ENCODE data around the gene SCN10A. TPM values are rescaled to one million over a fixed set of nuclear protein-coding genes. Genes with fewer than 3 reads are reported as not detected.

Gene SCN10A
- total RNA-seq, 1 experiment from 2014 or later = not detected

- Mint-ChIP-seq H3K9me3 (ENCODE audit: unreplicated experiment) (no peaks in the 10 kb centered on the region), H3K27me3 (ENCODE audit: insufficient read depth, unreplicated experiment) (peaks cover 7% of the 10 kb centered on the region), H3K27ac (ENCODE audit: unreplicated experiment) (no peak overlapping the region), H3K4me3 (ENCODE audit: unreplicated experiment) (no peak overlapping the region), H3K4me1 (ENCODE audit: low read depth, unreplicated experiment) (no peaks in the 10 kb centered on the region), H3K36me3 (ENCODE audit: insufficient read depth, unreplicated experiment) (no peaks in the 10 kb centered on the region)
- ChIA-PET CTCF (interaction anchor here (0.6 kb wide), 1 partner anchor 303 kb away, joined by 8 read pairs; no protein-coding TSS in a partner anchor), POLR2A (no interaction called here)
- Histone ChIP-seq H3K9me3 (no peaks in the 10 kb centered on the region), H3K27me3 (replicated peaks; ENCODE audit: control insufficient read depth, insufficient read depth, low read length) (no peaks in the 10 kb centered on the region; the same call in none of the 2 replicates), H3K36me3 (ENCODE audit: control insufficient read depth, insufficient read depth, low read length) (no peaks in the 10 kb centered on the region), H3K4me3 (ENCODE audit: low read depth, low read length) (no peak overlapping the region), H3K4me1 (no peaks in the 10 kb centered on the region)
- TF ChIP-seq, protein P1, sequence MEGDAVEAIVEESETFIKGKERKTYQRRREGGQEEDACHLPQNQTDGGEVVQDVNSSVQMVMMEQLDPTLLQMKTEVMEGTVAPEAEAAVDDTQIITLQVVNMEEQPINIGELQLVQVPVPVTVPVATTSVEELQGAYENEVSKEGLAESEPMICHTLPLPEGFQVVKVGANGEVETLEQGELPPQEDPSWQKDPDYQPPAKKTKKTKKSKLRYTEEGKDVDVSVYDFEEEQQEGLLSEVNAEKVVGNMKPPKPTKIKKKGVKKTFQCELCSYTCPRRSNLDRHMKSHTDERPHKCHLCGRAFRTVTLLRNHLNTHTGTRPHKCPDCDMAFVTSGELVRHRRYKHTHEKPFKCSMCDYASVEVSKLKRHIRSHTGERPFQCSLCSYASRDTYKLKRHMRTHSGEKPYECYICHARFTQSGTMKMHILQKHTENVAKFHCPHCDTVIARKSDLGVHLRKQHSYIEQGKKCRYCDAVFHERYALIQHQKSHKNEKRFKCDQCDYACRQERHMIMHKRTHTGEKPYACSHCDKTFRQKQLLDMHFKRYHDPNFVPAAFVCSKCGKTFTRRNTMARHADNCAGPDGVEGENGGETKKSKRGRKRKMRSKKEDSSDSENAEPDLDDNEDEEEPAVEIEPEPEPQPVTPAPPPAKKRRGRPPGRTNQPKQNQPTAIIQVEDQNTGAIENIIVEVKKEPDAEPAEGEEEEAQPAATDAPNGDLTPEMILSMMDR (IDR thresholded peaks at IDR 0.05; ENCODE audit: insufficient read depth in 1 of 2, low read depth in 1 of 2, low read length in 1 of 2, severe bottlenecking in 1 of 2, unreplicated experiment in 1 of 2) = no peak
- DNase-seq = no peak
- no TSS peak for BruUV-seq (replicated peaks)
- intact Hi-C loops (cut with micrococcal nuclease; ENCODE audit: unreplicated experiment) = no loop called here
Measured at GRCh38 chr3:38706961-38707360, 109.1 kb downstream of the SCN10A start.

DNA sequence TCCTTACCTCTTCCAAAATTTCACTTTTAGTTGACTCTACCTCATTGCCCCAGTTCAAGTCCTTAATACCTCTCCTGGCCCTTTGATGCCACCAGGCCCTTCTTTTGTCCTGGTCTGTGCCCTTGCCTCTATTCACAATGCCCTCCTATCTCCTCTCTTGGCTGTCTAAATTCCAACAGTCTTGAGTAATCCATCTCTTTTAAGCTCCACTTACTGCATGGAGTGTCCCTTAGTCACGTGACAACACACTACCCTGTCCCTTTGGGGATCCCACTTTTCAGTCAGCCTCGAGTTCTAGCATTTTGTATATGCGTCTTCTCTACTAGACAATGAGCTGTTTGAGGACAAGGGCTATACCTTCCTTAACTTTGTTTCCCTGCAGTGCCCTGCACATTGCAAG, 113.8 kb downstream of the SCN10A start:
- Mint-ChIP-seq H3K27me3 (ENCODE audit: insufficient read depth, unreplicated experiment) (peaks cover 11% of the 10 kb centered on the region), H3K4me3 (ENCODE audit: unreplicated experiment) (no peak overlapping the region), H3K36me3 (ENCODE audit: insufficient read depth, unreplicated experiment) (no peaks in the 10 kb centered on the region), H3K27ac (ENCODE audit: unreplicated experiment) (no peak overlapping the region), H3K9me3 (ENCODE audit: unreplicated experiment) (no peaks in the 10 kb centered on the region), H3K4me1 (ENCODE audit: low read depth, unreplicated experiment) (no peaks in the 10 kb centered on the region)
- intact Hi-C loops (cut with micrococcal nuclease; ENCODE audit: unreplicated experiment) = no loop called here
- Histone ChIP-seq H3K4me1 (no peaks in the 10 kb centered on the region), H3K9me3 (no peaks in the 10 kb centered on the region), H3K27me3 (replicated peaks; ENCODE audit: control insufficient read depth, insufficient read depth, low read length) (no peaks in the 10 kb centered on the region; the same call in none of the 2 replicates), H3K36me3 (ENCODE audit: control insufficient read depth, insufficient read depth, low read length) (no peaks in the 10 kb centered on the region), H3K4me3 (ENCODE audit: low read depth, low read length) (no peak overlapping the region)
- CTCF ChIA-PET = no interaction called here
- POLR2A ChIA-PET = no interaction called here
- TF ChIP-seq, protein P1 (IDR thresholded peaks at IDR 0.05; ENCODE audit: insufficient read depth in 1 of 2, low read depth in 1 of 2, low read length in 1 of 2, severe bottlenecking in 1 of 2, unreplicated experiment in 1 of 2) = no peak
- no TSS peak for BruUV-seq (replicated peaks)
- no peak for DNase-seq

DNA sequence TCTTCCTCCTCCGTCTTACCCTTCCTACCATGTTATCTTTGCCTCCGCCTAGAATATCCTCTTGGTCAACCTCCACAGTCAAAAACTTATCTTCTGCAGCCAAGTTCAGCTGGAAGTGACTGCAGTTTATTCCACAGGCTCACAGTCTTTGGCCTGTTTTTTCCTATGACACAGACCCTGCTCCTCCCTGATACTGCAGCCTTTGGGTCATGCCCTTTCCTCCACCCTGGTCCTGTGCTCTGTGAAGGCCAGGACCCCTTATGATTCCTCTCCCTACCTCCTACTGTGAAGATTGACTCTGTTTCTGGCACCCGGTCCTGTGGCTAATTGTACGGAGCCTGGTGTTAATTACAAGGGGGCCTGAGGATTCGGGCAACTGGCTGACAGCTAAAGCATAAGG, 117.3 kb downstream of the SCN10A start:
- intact Hi-C loops (cut with micrococcal nuclease; ENCODE audit: unreplicated experiment) = no loop called here
- CTCF ChIA-PET = no interaction called here
- POLR2A ChIA-PET = no interaction called here

More for the DNA sequence above, 117.3 kb downstream of the SCN10A start:
- no peak overlapping the region for H3K27ac Mint-ChIP-seq (ENCODE audit: unreplicated experiment)
- no TSS peak for BruUV-seq (replicated peaks)
- H3K9me3 Mint-ChIP-seq (ENCODE audit: unreplicated experiment) = no peaks in the 10 kb centered on the region
- Histone ChIP-seq H3K27me3 (replicated peaks; ENCODE audit: control insufficient read depth, insufficient read depth, low read length) (no peaks in the 10 kb centered on the region), H3K4me1 (no peaks in the 10 kb centered on the region), H3K4me3 (ENCODE audit: low read depth, low read length) (no peak overlapping the region), H3K36me3 (ENCODE audit: control insufficient read depth, insufficient read depth, low read length) (no peaks in the 10 kb centered on the region), H3K9me3 (no peaks in the 10 kb centered on the region)
- peaks cover 15% of the 10 kb centered on the region for H3K27me3 Mint-ChIP-seq (ENCODE audit: insufficient read depth, unreplicated experiment)
- TF ChIP-seq, protein P1 (IDR thresholded peaks at IDR 0.05; ENCODE audit: insufficient read depth in 1 of 2, low read depth in 1 of 2, low read length in 1 of 2, severe bottlenecking in 1 of 2, unreplicated experiment in 1 of 2) = no peak
- H3K4me1 Mint-ChIP-seq (ENCODE audit: low read depth, unreplicated experiment) = no peaks in the 10 kb centered on the region
- H3K4me3 Mint-ChIP-seq (ENCODE audit: unreplicated experiment) = no peak overlapping the region
- no peak for DNase-seq
- no peaks in the 10 kb centered on the region for H3K36me3 Mint-ChIP-seq (ENCODE audit: insufficient read depth, unreplicated experiment)

All from Caco-2 (cell line).